ENCODE results near the gene GTF2F1.

DNA sequence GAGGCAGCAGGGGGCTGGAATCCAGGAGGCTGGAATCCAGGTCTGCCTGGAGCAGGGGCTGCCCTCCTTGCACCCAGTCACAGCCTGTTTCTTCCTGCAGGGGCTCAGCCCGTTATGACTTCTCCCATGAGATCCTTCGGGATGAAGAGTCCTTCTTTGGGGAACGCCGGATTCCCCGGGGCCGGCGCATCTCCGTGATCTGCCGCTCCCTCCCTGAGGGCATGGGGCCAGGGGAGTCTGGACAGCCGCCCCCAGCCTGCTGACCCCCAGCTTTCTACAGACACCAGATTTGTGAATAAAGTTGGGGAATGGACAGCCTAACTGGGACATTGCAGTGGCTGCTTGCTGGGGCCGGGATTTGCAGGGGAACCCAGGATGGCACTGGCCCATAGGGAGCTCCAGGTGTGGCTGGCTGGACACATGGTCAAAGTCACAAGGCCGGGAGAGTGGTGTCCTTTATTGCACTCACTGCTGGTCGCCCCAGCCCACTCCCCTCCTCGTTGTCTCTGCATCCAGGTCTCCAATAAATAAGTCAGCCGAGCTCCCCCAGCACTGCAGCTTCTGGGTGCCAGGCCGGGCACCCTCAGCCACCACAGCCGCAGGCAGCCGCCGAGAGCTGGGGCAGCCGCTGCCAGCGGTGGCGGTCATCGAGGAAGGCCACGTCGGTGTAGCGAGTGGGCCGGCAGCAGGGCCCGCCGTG is 18.1 kb downstream of the GTF2F1 start:
- TF ChIP-seq, protein P1, sequence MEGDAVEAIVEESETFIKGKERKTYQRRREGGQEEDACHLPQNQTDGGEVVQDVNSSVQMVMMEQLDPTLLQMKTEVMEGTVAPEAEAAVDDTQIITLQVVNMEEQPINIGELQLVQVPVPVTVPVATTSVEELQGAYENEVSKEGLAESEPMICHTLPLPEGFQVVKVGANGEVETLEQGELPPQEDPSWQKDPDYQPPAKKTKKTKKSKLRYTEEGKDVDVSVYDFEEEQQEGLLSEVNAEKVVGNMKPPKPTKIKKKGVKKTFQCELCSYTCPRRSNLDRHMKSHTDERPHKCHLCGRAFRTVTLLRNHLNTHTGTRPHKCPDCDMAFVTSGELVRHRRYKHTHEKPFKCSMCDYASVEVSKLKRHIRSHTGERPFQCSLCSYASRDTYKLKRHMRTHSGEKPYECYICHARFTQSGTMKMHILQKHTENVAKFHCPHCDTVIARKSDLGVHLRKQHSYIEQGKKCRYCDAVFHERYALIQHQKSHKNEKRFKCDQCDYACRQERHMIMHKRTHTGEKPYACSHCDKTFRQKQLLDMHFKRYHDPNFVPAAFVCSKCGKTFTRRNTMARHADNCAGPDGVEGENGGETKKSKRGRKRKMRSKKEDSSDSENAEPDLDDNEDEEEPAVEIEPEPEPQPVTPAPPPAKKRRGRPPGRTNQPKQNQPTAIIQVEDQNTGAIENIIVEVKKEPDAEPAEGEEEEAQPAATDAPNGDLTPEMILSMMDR (IDR thresholded peaks at IDR 0.05; ENCODE audit: low read length): no peak
- no peak for TF ChIP-seq EZH2 (IDR thresholded peaks at IDR 0.05; ENCODE audit: borderline replicate concordance, low read length)

Measured in OCI-LY1 (cell line).